HG03159 (cell line): Measurements from ENCODE around the gene STEAP2.
"Not testable (repeated sequence)": the region's sequence is repeated elsewhere in the genome, so short reads cannot be mapped to it uniquely, and the experiment has no call there.

ENCODE experiments used
- ATAC-seq: cut with Tn5 transposase; IDR thresholded peaks from one replicate; pipeline ENCODE4 v1.9.1; 2021; ENCODE audit warnings: mild to moderate bottlenecking, moderate library complexity; ENCODE audit not compliant: unreplicated experiment

Gene STEAP2

DNA sequence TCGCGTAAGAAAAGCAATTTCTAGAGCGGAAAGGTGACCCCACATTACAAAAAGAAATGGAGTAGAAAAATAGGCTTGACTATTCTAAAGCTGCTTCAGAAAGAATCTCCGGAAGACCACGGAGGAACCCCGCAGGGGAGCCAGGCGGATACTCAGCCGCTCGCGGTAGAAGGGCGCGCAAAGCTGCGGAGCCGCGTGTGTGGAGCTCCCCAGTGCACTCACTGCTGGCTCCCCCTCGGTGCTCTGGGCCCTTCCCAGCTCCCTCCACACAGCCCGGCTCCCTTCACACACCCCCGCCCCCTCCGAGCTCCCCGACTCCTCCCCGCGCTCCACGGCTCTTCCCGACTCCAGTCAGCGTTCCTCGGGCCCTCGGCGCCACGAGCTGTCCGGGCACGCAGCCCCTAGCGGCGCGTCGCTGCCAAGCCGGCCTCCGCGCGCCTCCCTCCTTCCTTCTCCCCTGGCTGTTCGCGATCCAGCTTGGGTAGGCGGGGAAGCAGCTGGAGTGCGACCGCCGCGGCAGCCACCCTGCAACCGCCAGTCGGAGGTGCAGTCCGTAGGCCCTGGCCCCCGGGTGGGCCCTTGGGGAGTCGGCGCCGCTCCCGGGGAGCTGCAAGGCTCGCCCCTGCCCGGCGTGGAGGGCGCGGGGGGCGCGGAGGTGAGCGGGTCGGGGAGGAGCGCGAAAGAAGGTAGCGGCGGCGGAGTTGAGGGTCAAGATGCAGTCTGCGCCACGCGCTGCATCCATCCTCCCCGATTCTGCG is at the start of gene STEAP2:
TSS of gene STEAP2 (plus strand) at position 350 of the 758 bp plus-strand sequence. CDS start 13,343 bp downstream, outside the sequence.
- ATAC-seq = peak; percentile 95

GRCh38 chr7:90163534-90163933 is 48.0 kb upstream of the STEAP2 start:
- ATAC-seq = no peak

GRCh38 chr7:90165724-90166123 is 45.8 kb upstream of the STEAP2 start:
- no peak for ATAC-seq

DNA sequence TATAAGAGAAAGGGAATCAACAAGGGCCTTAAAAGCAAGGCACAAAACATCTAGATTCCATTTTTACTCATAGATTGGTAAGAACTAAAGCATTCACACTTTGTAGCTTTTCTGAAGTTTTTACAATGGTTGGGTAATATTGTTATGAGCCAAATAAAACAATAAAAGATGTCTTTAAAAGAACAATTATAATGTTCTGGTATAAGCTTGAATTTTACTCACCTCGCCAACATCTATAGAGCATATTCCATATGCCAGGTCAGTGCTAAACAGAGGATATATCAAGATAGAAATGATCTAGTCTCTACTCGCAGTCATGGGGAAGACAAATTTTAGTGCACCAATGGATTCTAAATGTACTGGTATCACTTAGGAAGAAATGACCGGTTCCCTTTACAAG is 45.4 kb upstream of the STEAP2 start:
- no peak for ATAC-seq

GRCh38 chr7:90167361-90167760 is 44.2 kb upstream of the STEAP2 start:
- ATAC-seq = no peak

DNA sequence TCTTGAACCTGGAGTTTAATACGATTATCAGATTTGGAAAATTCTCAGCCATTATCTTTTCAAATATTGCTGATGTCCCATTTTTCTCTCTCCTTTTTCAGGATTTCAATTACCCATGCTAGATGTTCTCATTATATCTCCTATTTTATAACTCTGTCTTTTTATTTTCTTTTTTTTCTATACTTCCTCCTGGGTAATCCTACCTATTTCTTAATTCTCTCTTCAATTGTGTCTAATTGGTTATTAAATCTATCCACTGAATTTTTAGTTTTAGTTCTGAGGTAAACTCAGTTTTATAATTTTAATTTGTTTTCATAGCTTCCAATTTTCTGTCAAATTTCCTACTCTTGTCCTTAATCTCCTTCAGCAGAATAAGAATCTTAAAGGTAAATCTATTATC is 41.6 kb upstream of the STEAP2 start:
- no peak for ATAC-seq

- ATAC-seq = no peak
Measured at GRCh38 chr7:90172121-90172520, 39.4 kb upstream of the STEAP2 start.

DNA sequence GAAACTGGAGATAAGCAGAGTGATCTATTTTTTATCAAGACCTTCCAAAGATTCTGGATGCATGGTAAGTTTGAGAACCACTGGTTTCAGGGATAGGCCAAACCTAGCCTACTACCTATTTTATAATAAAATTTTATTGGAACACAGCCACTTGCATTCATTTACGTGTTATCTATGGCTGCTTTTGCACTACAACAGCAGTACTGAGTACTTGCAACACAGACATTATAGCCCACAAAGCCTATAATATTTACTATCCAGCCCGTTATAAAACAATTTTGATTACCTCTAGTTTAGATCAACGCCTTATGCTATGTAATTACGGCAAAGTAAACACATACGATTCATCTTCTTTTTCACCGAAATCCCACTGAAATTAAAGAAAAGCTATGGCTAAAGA is 38.9 kb upstream of the STEAP2 start:
- no peak for ATAC-seq

DNA sequence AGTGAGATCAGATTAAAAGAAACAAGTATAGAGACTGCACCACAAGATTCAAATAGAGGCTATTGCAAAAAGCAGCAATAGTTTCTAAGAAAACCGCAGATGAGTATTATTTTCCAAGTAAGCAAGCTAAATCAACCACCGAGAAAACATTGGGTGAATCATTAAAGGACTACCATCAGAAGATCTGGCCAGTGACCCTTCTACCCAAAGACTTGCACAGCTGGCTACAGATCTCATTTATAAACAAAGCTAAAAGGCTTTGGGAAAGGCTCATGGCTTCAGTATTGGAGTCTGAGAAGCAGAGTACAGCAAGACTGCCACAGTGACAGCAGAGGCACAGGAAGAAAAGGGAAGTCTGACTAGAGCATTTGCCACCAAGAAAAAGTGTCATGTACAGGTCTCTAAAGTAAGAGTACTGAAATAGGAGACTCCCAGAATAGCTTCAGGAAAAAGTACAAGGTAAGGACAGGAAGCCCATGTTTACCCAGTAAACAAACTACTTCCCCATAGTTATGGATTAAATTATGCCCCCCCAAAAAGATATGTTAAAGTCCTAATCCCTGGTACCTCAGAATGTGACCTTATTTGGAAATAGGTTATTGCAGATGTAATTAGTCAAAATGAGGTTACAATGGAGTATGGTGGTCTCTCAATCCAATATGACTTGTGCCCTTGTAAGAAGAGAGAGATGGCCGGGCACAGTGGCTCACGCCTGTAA is 38.3 kb upstream of the STEAP2 start:
- ATAC-seq = peak; percentile 91

- ATAC-seq = no peak
Measured at GRCh38 chr7:90175667-90176066, 35.9 kb upstream of the STEAP2 start.

DNA sequence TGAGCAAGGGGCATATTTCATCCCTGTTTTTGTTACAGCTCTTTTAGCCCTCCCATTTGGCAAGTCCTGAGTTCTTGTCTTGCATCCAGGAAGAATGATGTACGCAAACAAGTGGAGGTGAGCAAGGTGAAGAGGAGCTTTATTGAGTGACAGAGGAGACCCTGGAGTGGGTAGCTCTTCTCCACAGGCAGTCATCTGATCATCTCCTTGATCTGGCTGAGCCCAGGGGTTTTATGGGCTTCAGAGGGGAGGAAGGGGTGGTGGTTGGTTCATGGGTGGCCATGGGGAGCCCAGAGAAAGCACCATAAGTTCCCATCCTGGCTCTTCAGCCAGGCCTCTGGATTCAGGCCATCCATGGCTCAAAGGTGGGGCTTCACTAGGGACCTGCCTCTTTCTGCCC is 35.3 kb upstream of the STEAP2 start:
- no peak for ATAC-seq

- ATAC-seq = no peak
Measured at GRCh38 chr7:90178166-90178565, 33.4 kb upstream of the STEAP2 start.

DNA sequence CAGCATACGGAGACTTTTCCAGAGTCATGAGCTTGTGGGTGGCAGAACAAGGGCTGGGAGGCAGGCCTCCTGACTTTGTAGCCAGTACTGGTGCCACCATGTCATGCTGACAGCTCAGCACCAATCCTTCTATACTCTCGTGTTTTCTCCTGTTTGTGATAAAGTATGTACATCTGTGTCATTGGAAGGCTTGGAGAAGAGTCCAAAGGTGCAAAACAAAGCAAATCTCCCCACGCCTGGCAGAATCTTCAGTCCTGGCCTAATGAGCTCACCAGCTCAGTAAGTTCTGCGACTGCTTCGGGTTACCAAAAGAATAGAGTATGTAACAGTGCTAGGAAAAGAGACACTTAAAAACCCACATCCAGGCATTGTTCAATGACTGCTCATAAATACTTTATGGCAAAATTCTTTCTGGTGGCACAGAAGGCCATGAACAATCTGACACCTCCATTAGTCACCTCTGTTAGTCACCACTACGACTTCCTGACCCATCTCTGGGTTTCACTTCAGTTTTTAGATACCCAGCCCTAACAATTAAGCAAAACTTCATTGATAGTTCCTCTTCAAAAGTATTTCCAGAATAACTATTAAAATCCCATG is 32.8 kb upstream of the STEAP2 start:
- peak; percentile 100 for ATAC-seq

- no peak for ATAC-seq
Measured at GRCh38 chr7:90180011-90180585, 31.4 kb upstream of the STEAP2 start.

GRCh38 chr7:90180649-90181048 is 30.9 kb upstream of the STEAP2 start:
- no peak for ATAC-seq

DNA sequence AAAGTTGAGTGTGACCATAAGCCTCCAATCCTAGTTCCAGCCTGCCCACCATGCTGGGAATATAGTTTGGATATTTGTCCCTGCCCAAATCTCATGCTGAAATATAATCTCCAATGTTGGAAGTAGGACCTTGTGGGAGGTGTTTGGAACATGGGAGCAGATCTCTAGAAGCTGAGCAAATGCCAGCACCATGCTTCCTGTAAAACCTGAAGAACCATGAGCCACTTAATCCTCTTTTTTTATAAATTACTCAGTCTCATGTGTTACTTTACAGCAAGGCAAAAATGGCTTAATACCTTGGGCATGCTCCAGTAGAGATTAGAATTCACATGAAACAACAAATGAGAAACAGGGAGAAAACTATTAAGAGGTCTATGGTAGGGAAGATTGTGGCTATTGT is 30.1 kb upstream of the STEAP2 start:
- no peak for ATAC-seq

GRCh38 chr7:90186290-90186689 is 25.2 kb upstream of the STEAP2 start:
- ATAC-seq = not testable (repeated sequence)

DNA sequence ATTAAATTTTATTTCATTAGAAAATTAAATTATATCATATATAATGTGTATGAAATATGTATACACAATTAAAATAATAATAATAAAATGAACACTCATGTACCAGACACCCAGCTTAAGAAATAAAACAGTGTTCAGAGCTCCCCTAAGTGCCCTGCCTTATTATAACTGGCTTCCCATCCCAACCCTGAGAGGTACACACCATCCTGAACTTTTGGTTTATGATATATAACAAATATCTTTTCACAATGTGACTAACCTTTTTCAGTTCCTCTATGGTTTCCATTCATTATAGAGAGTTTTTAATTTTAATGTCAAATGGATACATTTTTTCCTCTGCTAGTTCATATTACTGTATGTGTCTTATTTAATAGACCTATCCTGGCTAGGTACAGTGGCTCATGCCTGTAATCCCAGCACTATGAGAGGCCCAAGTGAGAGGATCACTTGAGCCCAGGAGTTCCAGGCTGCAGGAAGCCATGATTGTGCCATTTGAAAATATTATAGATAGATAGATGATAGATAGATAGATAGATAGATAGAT is 24.0 kb upstream of the STEAP2 start:
- no peak for ATAC-seq

DNA sequence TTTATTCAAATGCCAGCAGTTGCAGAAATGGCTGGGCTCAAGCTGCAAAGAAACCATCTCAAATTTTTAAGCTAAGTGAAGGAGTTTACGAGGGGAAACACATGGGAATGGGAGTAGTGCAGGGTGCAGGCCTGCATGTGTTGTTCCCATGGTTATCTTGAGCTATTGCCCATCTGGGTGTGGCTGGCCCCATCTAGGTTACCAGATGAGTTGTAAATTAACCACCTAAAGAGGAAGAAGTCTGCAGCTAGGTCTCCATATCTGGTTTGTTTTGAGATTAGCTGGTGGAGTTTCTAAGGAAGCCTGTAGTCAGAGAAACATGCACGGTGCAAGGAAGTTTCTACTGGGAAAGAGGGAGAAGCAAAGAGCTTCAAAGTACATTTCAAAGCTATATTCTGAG is 23.3 kb upstream of the STEAP2 start:
- peak; percentile 96 for ATAC-seq

DNA sequence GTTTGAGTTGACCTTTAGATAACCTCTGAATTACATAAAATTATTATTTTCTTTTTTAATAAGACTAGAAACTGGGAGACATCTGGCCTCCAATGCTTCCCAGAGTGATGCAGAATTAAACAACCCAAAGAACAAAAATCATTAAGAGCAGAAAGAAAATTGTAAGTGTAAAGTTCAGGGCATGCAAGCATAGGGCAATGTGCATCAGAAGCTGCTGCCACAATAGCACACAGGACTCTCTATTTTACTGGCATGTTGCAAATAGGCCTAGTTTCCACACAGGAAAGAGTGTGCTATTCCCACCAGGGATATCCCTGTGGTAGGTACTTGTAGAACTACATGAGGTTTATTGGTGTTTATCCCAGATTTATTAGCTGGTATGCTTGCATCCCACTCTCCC is 20.5 kb upstream of the STEAP2 start:
- ATAC-seq = no peak

GRCh38 chr7:90191648-90192047 is 19.9 kb upstream of the STEAP2 start:
- ATAC-seq = no peak
